Measurements from ENCODE around the gene ANKS1B. TPM values are rescaled to one million over a fixed set of nuclear protein-coding genes. Genes with fewer than 3 reads are reported as not detected.
"Not testable (repeated sequence)": the region's sequence is repeated elsewhere in the genome, so short reads cannot be mapped to it uniquely, and the experiment has no call there.

Gene ANKS1B
- total RNA-seq, 2 donors from 2014 or later = 32.7 to 37.1 TPM

GRCh38 chr12:99783421-99783820, 201.3 kb downstream of the ANKS1B start:
- no peak for DNase-seq (ENCODE audit: low spot score)
- intact Hi-C loops (cut with DNase I) = no loop called here

DNA sequence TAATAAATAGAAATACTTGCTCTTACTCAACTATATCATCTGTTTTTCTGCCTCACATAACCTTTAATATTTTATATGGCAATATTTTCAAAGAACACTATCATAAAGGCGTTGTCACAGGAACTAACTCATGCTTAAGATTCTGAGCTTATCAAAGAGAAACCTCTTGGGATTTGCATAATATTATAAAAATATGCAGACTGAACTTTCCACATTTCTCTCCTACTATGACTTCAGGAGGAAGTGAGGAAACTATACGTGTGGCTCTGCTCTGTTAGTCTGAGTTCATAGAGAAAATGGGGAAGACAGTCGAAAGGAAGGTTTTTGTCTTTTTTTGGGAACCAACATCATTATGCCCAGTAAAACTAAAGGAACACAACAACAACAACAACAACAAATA, 212.5 kb downstream of the ANKS1B start:
- intact Hi-C loops (cut with DNase I) = no loop called here

DNA sequence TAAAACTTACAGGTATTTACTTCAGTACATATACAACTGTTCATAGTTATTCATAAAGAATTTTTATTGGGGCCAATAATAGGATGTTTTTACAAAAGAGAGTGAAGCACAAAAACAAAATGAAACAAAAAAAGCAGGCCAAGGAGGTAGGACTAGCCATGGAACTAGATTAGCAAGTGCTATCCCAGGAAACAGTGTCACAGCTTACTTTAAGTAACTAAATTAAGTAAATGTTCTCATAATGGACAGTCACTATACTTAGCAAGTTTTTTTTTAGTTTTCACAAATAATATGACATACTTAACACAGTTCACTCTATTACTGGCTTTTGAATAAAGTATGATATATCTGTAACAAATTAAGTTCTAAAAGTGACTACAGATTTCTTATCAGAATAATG, 213.1 kb downstream of the ANKS1B start:
- intact Hi-C loops (cut with DNase I) = no loop called here
- no peak for DNase-seq (ENCODE audit: low spot score)

More for the DNA sequence above, 212.5 kb downstream of the ANKS1B start:
- no peak for DNase-seq (ENCODE audit: low spot score)

DNA sequence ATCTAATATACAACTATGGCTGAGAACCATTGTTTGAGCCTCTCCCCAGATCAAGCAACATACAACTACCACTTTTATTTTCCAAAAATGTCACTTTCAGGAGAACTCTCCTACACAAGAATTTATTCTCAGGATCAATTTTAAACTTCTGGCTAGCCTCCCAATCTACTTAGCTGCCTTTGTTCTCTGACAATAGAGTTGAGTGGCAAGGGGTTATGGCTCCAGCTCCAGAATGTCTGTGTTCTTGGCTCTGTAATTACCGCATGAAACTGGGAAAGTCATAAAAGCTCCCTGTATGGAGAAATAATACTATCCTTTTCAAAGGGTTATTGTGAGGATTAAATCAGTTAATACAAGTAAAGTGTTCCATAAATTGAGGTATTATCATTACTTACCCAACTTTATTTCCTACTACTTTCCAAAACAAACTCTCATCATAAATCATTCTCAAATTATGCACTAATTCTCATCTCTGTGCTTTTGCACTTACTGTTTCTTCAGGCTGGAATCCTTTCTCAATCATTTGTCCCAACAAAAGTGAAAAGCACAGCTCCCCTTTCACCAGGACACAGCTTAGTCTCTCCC, 215.2 kb downstream of the ANKS1B start:
- intact Hi-C loops (cut with DNase I) = loop anchor here (10.0 kb wide), 1 partner anchor 725 kb away; no protein-coding TSS in a partner anchor
- DNase-seq (ENCODE audit: low spot score) = no peak

- intact Hi-C loops (cut with DNase I) = loop anchor here (10.0 kb wide), 1 partner anchor 724 kb away; no protein-coding TSS in a partner anchor
- no peak for DNase-seq (ENCODE audit: low spot score)
These were observed 216.0 kb downstream of the ANKS1B start for GRCh38 chr12:99768758-99769157.

- intact Hi-C loops (cut with DNase I) = loop anchor here (10.0 kb wide), 1 partner anchor 723 kb away; no protein-coding TSS in a partner anchor
- no peak for DNase-seq (ENCODE audit: low spot score)
These were observed 216.9 kb downstream of the ANKS1B start for GRCh38 chr12:99767809-99768208.

DNA sequence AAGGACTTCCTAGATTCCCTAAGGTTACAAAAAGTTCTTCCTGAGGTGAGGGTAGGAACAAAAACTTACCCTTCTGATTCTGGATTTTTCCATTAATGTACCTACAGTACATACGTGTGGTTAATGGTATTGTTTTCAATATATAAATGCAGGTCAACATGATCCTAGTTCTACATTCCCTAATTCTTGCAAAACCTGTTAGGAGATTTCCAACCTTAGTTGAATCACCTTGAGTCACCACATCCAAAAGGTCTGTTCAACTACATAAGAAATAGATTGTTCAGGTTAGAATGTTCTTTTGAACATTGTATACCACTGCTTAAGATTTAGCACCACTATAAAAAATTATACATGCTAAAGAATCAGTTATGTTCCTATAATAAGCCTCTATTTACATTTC, 218.3 kb downstream of the ANKS1B start:
- no peak for DNase-seq (ENCODE audit: low spot score)
- intact Hi-C loops (cut with DNase I) = loop anchor here (10.0 kb wide), 1 partner anchor 722 kb away; no protein-coding TSS in a partner anchor

GRCh38 chr12:99765469-99766114, 219.1 kb downstream of the ANKS1B start:
- intact Hi-C loops (cut with DNase I) = loop anchor here (10.0 kb wide), 1 partner anchor 721 kb away; no protein-coding TSS in a partner anchor
- DNase-seq (ENCODE audit: low spot score) = no peak

DNA sequence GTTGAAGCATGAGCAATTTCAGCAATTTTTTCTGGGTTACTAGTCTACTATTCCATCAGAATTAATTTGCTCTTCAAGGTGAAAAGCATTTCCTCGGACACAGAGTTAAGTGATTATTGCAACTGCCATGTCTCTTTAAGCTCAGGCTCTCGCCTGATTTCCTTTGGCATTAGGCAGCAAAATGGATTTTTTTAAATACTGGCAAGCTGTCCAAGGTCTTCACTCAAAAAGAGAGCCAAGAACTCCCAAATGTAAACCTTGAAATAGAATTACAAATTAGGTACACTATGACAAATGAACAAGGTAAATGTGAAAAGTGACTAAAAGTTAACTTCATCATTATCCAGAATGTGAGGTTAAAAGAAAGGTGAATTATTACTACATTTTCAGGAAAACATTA, 225.3 kb downstream of the ANKS1B start:
- intact Hi-C loops (cut with DNase I) = no loop called here
- no peak for DNase-seq (ENCODE audit: low spot score)

- intact Hi-C loops (cut with DNase I) = no loop called here
These were observed 225.7 kb downstream of the ANKS1B start for GRCh38 chr12:99758997-99759396.

DNA sequence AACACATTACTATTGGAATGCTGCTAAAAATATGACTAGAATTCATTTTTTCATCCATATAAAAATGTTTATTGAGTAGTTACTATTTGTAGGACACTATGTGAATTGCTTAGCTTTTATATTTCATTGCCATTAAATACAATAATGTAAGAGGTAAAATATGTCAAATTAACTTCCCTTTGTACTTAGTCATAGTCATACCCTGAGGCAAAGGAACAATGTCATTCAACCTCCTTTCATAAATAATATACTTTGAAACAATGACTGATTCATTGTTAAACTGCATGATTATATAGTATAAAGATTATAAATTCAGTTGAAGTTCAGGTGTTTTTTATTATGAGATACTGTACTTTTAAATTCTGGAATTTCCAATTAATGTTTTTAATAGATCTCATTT, 232.0 kb downstream of the ANKS1B start:
- no peak for DNase-seq (ENCODE audit: low spot score)
- intact Hi-C loops (cut with DNase I) = no loop called here

More at GRCh38 chr12:99758997-99759396, 225.7 kb downstream of the ANKS1B start:
- DNase-seq (ENCODE audit: low spot score) = no peak

- intact Hi-C loops (cut with DNase I) = no loop called here
- DNase-seq (ENCODE audit: low spot score) = no peak
These were observed 238.2 kb downstream of the ANKS1B start for GRCh38 chr12:99746538-99746937.

GRCh38 chr12:99745895-99746294, 238.8 kb downstream of the ANKS1B start:
- intact Hi-C loops (cut with DNase I) = no loop called here
- DNase-seq (ENCODE audit: low spot score) = no peak

GRCh38 chr12:99745121-99745520, 239.6 kb downstream of the ANKS1B start:
- no peak for DNase-seq (ENCODE audit: low spot score)
- intact Hi-C loops (cut with DNase I) = no loop called here

DNA sequence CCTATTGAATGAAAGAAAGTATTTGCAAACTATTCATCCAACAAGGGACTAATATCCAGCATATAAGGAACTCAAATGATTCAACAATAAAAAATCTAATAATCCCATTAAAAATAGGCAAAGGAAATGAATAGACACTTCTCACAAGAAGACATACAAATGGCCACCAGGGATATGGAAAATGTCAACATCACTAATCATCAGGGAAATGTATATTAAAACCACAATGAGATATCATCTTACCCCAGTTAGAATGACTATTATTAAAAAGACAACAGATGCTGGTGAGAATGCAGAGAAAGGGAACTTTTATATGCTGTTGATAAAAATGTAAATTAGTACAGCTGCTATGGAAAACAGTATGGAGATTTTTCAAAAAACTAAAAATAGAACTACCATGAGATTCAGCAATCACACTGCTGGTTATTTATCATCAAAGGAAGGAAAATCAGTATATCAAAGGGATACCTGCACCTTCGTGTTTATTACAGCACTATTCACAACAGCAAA, 247.9 kb downstream of the ANKS1B start:
- DNase-seq (ENCODE audit: low spot score) = no peak
- intact Hi-C loops (cut with DNase I) = no loop called here

DNA sequence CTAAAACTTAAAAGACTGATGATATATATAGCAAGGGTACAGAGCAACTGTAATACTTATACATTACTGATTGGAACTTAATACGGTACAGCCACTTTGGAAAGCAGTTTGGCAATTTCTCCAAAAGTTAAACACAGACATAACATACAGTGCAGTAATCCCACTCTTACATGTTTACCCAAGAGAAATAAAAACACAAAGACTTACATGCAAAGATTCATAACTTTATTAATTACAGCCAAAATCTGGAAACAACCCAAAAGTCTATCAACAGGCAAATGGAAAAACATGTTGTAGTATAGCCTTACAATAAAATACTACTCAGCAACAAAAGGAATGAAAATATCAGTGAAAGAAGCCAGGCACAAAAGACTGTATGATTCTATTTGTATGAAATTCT, 252.6 kb downstream of the ANKS1B start:
- intact Hi-C loops (cut with DNase I) = no loop called here

DNA sequence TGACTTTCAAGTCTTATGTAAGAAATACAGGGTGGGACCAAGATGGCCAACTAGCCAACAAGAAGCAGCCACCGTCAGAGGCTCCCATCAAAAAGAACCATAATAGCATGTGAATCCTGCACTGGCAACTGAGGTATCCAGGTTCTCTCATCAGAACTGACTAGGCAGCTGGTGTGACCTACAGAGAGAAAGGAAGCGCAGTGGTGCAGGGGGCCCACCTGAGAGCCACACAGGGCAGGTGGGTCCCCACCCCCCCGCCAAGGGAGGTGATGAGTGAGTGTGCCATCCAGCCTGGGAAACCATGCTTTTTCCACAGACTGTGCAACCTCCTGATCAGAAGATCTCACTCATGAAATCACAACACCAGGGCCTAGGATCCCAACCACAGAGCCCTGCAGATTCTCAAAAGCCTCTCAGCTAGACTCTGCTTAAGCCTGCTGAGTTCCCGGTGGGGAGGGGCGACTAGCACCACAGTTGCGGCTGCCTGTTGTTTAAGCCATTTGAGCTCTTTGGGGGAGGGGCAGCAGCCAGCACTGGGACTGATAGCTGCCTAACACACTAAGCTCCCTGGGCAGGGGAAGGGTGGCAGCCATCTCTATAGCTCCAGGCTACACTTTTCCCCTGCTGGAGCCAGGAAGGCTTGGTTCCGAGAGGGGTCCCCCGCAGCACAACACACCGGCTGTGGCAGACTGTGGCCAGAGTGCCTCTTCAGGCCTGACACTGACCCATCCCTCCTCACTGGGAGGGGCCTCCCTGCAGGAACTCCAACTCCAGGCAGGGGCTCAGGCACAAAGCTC, 261.8 kb downstream of the ANKS1B start:
- DNase-seq (ENCODE audit: low spot score) = no peak
- intact Hi-C loops (cut with DNase I) = no loop called here

More for the DNA sequence above, 252.6 kb downstream of the ANKS1B start:
- DNase-seq (ENCODE audit: low spot score) = no peak

- intact Hi-C loops (cut with DNase I) = no loop called here
- no peak for DNase-seq (ENCODE audit: low spot score)
These were observed 262.9 kb downstream of the ANKS1B start for GRCh38 chr12:99721715-99722275.

DNA sequence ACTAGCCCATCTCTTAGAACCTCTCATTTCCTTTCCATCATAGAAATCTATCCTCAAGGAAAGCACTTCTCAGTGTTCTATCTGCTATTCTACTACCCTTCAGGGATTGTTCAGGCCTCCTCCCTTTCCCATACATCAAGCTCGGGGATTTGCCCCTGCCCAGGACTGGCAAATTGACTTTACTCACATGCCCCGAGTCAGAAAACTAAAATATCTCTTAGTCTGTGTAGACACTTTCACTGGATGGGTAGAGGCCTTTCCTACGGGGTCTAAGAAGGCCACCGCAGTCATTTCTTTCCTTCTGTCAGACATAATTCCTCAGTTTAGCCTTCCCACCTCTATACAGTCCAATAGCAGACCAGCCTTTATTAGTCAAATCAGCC, 264.7 kb downstream of the ANKS1B start:
- DNase-seq (ENCODE audit: low spot score); intact Hi-C loops (cut with DNase I): not testable (repeated sequence)

Data from posterior vena cava (tissue), 2 donors.